HUES48 (cell line): ENCODE measurements around the gene RPTN.

Source experiments
- H3K27ac ChIP-seq: one replicate; pipeline ENCODE4 v1.7.0; 2013; ENCODE audit warnings: low read depth, low read length, inconsistent platforms
- H3K27me3 ChIP-seq: 2 replicates; pipeline ENCODE4 v1.6.1; 2013; ENCODE audit warnings: mild to moderate bottlenecking, low read length; ENCODE audit not compliant: control insufficient read depth, insufficient read depth
- H3K36me3 ChIP-seq: 2 replicates; pipeline ENCODE4 v1.6.1; 2013; ENCODE audit warnings: low read length; ENCODE audit not compliant: control insufficient read depth, insufficient read depth
- H3K4me1 ChIP-seq: 2 replicates; pipeline ENCODE4 v1.6.1; 2013; ENCODE audit warnings: mild to moderate bottlenecking, low read length; ENCODE audit not compliant: control insufficient read depth, insufficient read depth
- H3K4me3 ChIP-seq: 2 replicates; pipeline ENCODE4 v1.5.1; 2013; ENCODE audit warnings: mild to moderate bottlenecking, low read depth, low read length
- H3K9ac ChIP-seq: 2 replicates; pipeline ENCODE4 v1.6.1; 2013; ENCODE audit warnings: mild to moderate bottlenecking, low read depth, low read length, moderate library complexity
- H3K9me3 ChIP-seq: 2 replicates; pipeline ENCODE4 v1.6.1; 2013; ENCODE audit warnings: low read length; ENCODE audit not compliant: control insufficient read depth, insufficient read depth

The RPTN gene

DNA sequence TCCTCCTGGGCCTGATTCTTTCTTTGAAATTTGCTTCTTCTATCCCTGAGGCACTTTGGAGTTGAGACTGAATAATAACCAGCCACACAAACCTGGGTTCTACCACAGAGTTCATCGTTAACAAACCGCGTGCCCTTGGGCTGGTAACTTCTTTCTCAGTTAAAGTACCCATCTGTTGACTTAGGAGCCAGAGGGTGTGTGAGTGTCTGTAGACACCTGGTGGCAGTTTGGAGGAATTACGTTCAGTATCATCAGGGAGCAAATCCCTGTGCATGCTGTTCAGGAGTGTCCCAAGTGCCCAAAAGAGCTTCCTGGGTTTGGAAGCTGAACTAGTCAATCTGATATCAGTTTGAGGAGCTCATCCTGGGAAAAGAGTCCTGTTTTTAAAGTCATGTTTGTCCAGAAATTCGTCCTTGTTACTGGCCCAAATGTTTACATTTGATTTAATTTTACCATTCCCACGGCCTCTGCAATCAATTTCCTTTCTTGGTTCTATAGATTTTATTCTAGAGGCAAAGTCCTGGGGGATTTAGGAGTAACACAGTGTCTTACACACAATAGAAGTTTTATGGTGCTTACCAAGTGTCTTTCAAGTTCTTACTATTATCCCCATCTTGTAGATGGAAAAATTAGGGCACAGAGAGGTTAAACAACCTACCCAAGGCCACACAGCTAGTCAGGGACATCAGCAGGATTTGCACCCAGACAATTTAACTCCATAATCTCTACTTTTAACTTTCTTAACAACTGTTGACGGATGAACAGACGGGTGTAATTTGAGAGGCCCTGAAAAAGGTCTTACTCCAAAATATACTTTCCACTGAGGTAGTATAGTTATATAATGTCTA, 26.7 kb upstream of the RPTN start:
- no peak overlapping the region for H3K4me3 ChIP-seq

DNA sequence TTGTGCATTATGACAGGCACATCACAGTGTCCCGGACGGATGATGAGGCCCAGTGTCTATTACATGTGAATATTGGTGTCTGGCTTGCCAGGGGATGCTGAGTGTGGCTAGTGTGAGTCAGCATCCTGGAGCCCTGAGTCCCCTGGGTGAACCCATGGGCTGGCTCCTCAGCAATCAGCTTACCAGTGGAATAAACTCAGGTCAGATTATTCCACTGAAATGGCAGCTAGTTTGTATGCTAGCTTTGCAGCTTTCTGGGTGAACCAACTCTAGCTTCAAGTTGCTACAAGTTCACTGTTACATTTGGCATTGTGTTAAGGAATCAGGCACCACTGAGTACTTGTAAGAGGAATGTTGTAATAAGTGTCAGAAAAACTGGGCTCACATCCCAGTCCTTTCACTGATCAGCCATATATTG, 23.9 kb upstream of the RPTN start:
- Histone ChIP-seq H3K27me3 (no peaks in the 10 kb centered on the region), H3K4me1 (no peaks in the 10 kb centered on the region), H3K4me3 (no peak overlapping the region), H3K9me3 (peaks cover 7% of the 10 kb centered on the region; the same call in 1 of the 2 replicates), H3K36me3 (no peaks in the 10 kb centered on the region), H3K9ac (no peak overlapping the region), H3K27ac (no peak overlapping the region)

More for the DNA sequence above, 26.7 kb upstream of the RPTN start:
- no peaks in the 10 kb centered on the region for H3K36me3 ChIP-seq
- no peak overlapping the region for H3K27ac ChIP-seq
- H3K9me3 ChIP-seq = 0 out of 2 replicates have a peak, but pooled peaks cover 3% of the 10 kb centered on the region
- no peaks in the 10 kb centered on the region for H3K27me3 ChIP-seq
- H3K4me1 ChIP-seq = no peaks in the 10 kb centered on the region
- H3K9ac ChIP-seq = no peak overlapping the region

DNA sequence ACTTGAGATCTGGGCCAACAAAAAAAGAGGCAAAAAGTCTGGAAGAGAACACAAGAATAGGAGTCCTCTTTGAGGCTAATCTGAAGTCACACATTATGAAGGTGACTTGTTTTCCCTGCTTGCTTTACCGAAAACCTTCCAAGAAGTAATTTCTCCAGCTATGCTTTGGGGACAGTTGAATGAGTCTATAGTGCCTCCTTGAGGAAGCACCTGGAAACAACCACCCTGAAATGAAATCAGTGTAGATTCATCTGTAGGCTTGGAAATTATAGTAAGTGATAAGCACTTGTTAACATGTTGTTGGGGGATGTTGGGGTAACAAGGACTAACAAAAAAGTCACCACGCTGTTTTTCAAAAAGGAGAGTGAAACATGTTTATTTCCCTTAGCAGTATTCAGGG, 23.4 kb upstream of the RPTN start:
- Histone ChIP-seq H3K27ac (no peak overlapping the region), H3K4me3 (no peak overlapping the region), H3K9me3 (peaks cover 7% of the 10 kb centered on the region; the same call in 1 of the 2 replicates), H3K4me1 (no peaks in the 10 kb centered on the region), H3K36me3 (no peaks in the 10 kb centered on the region), H3K9ac (no peak overlapping the region), H3K27me3 (no peaks in the 10 kb centered on the region)

DNA sequence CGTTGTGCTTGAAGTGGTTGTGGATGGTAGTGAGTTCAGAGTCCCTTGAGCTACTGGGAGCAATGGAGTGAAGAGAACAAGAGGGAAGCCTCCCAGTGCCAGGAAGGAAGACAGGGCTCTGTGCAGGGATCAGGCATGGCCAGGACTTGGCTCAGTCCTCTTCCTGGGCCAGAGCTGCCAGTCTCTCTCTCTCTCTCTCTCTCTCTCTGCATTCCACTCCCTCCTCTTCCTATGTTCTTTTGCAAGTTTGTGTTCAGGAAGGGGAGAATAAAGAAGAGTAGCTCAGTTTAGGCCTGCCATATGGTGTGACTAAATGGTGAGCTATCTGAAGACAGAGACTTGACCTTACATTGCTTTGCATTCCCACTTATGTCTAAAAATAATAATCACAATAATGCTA, 20.5 kb upstream of the RPTN start:
- no peak overlapping the region for H3K27ac ChIP-seq
- H3K4me1 ChIP-seq = no peaks in the 10 kb centered on the region
- peaks cover 7% of the 10 kb centered on the region; the same call in 1 of the 2 replicates for H3K9me3 ChIP-seq
- no peak overlapping the region for H3K9ac ChIP-seq
- no peaks in the 10 kb centered on the region for H3K36me3 ChIP-seq
- no peak overlapping the region for H3K4me3 ChIP-seq
- no peaks in the 10 kb centered on the region for H3K27me3 ChIP-seq

DNA sequence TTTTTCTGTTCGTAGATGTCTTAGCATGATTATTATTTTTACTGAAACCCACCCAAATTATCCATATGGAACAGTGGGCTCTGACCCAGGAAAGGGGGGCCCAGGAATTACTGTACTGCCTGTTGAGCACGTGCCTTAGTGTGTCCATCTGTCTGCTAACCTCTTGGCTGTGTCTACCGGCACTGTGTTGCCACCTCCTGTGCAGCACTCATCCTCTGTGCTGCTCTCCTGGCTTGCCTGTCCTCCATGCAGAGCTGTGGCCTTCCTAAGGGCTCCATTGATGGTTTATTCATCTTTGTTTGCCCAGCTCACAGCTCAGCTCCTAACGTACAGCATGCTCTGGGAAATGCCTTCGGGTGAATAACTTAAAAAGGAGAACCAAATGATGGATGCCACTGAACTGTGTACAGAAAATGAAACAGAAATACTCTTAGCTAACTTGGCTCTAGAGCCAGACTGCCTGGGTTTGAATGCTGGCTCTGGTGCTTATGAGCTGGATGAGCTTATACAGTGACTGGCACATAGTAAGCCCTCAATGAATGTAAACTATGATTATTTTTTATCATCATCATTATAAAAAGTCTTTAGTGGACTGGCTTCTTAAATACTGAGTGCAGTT, 11.4 kb upstream of the RPTN start:
- Histone ChIP-seq H3K9ac (no peak overlapping the region), H3K27ac (no peak overlapping the region), H3K9me3 (peaks cover 22% of the 10 kb centered on the region), H3K27me3 (no peaks in the 10 kb centered on the region), H3K4me3 (no peak overlapping the region), H3K36me3 (no peaks in the 10 kb centered on the region), H3K4me1 (no peaks in the 10 kb centered on the region)

DNA sequence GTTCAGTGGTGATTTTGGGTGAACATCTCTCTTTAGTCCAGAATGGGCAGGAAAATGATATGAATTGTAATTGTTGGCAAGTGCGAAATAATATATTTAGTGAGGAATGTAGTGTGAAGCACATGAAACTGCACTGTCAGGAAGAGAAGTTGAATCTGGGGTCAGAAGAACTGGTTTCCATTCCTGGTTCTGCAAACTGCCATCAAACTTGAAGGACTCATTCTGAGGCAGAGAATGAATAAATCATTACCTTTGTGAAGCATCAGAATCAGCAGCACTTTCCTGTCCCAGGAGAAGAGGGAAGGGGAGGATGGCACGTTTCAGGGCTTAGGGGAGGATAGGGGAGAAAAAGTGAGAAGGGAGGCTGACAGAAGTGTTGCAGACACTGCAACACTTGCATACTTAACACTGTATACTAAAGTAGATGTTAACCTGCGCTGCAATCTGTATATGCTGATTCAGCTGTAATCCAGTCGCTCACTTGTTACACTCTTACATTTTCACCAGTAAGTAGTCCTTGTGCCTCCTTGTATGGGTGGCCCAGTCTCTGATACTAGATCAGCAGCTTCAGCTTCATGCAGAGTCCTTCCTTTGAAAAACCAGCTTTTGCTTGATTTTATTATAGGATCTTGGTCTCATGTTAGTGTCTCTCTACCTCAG, 10.5 kb upstream of the RPTN start:
- Histone ChIP-seq H3K9me3 (peaks cover 30% of the 10 kb centered on the region), H3K4me3 (no peak overlapping the region), H3K27me3 (no peaks in the 10 kb centered on the region), H3K9ac (no peak overlapping the region), H3K27ac (no peak overlapping the region), H3K36me3 (no peaks in the 10 kb centered on the region), H3K4me1 (no peaks in the 10 kb centered on the region)

DNA sequence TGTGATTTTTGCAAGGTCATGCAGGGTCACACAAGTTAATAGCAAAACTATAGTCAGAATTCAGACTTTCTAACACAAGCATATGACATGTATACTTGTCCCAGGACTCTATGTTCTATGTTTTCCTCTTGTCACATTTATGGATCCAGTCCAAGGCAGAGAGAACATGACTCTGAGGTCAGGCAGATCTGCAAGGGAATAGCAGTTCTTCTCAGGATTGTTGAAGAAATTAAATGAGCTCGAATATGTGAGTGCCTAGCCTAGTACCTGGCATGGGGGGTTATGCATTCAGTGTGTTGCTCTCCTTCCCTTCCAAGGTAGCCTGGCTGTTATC, 9.5 kb upstream of the RPTN start:
- Histone ChIP-seq H3K9me3 (peaks cover 28% of the 10 kb centered on the region), H3K27ac (no peak overlapping the region), H3K4me3 (no peak overlapping the region), H3K36me3 (no peaks in the 10 kb centered on the region), H3K9ac (no peak overlapping the region), H3K4me1 (no peaks in the 10 kb centered on the region), H3K27me3 (no peaks in the 10 kb centered on the region)

DNA sequence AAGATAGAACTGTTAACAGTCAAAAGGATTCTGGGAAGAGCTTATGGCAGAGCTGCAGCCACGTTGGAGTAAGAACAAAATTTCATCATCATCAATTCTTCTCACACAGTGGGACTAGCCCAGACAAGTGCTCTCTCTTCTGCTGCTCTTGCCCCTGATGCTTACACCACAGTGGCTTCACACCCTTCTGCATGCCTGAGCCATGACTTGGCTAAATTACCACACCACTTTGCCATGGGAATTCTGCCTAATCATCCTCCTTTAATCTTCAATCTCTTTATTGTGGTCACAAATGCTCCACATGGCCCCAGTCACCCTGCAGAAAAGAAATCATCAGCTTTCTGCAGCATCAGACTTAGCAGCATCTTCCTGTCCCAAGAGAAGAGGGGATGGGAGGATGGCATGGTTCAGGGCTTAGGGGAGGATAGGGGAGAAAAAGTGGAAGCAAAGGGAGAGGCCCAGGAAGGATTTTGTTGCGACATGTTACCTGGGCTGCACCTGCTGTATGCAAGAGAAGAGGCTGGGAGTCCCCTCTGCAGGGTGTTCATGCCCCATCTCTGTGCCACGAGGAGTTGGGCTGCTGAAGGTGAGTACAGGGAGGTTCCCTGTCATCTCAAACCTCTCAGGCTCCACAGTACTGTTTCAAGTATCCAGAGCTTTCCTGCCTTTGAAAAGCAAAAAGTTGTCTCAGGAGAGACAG, 9.0 kb upstream of the RPTN start:
- H3K36me3 ChIP-seq = no peaks in the 10 kb centered on the region
- H3K4me3 ChIP-seq = no peak overlapping the region
- no peaks in the 10 kb centered on the region for H3K27me3 ChIP-seq
- H3K9ac ChIP-seq = no peak overlapping the region
- no peak overlapping the region for H3K27ac ChIP-seq
- no peaks in the 10 kb centered on the region for H3K4me1 ChIP-seq
- H3K9me3 ChIP-seq = peaks cover 31% of the 10 kb centered on the region

DNA sequence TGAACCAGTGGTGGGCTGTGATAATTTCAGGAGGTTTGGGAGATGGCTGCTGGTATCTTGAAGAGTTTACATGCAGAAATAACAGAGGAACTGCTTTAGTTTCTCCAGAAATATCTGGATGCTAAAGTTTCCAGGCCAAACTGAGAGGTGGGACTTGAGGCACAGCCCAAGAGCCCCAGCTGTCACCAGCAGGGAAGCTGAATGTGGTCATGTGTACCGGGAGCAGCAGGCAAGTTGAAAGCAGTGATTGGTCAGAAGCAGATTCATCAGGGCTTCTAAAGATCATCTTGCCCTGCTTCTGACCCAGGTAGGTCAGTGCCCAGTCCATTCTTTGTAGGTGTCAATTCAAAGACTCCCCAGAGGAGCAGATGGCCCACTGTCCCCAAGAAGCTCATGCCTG, 7.9 kb upstream of the RPTN start:
- H3K27ac ChIP-seq = no peak overlapping the region
- H3K9me3 ChIP-seq = peaks cover 26% of the 10 kb centered on the region
- no peaks in the 10 kb centered on the region for H3K4me1 ChIP-seq
- H3K4me3 ChIP-seq = no peak overlapping the region
- no peaks in the 10 kb centered on the region for H3K36me3 ChIP-seq
- no peaks in the 10 kb centered on the region for H3K27me3 ChIP-seq
- H3K9ac ChIP-seq = no peak overlapping the region

DNA sequence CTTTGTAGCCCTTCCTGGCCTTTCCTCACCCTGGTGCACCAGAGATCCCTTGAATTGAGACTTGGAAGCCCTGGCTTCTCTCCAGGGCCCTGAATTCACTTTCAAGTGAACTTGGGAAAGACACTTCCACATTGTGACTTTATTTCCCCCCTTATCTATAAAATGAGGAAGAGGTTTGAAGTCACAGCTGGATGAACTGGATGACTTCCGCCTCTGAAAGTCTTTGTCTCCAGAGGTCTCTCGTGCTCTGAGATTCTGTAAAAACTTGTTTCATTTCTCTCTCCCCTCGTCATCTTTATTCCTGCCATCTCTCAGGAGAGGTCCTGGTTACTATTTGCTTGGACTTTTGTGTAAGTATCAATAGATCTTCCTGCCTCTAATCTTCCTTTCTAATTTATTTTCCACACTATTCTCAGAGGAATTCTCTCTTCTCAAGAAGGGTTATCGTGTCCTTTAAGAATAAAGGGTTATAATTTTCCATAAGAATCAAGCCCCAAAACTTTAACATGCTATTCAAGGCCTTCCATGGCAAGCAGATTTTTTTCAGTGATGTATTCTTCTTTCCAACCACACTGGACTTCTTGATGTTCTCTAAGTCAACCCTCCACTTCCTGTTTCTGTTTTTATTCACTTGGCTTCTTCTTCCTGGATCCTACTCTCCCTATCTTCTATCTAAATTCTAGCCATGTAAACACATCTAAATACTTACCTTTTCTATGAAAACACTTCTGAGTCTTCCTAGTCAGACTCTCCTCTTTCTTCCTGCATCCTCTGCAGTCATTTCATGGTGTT, 6.5 kb upstream of the RPTN start:
- H3K36me3 ChIP-seq = no peaks in the 10 kb centered on the region
- peaks cover 26% of the 10 kb centered on the region for H3K9me3 ChIP-seq
- no peak overlapping the region for H3K9ac ChIP-seq
- no peaks in the 10 kb centered on the region for H3K4me1 ChIP-seq
- no peaks in the 10 kb centered on the region for H3K27me3 ChIP-seq
- H3K4me3 ChIP-seq = no peak overlapping the region
- no peak overlapping the region for H3K27ac ChIP-seq
